ENCODE measurements around the gene NDFIP2.
A peak's percentile ranks its signal among the peaks of the same experiment; 100 is the strongest.
"Not testable (repeated sequence)": the region's sequence is repeated elsewhere in the genome, so short reads cannot be mapped to it uniquely, and the experiment has no call there.

The NDFIP2 gene

GRCh38 chr13:79589603-79590393, 108.8 kb downstream of the NDFIP2 start:
- DNase-seq (ENCODE audit: low spot score): no peak

- DNase-seq (ENCODE audit: low spot score): no peak
Observed at GRCh38 chr13:79590394-79590676, 109.4 kb downstream of the NDFIP2 start.

DNA sequence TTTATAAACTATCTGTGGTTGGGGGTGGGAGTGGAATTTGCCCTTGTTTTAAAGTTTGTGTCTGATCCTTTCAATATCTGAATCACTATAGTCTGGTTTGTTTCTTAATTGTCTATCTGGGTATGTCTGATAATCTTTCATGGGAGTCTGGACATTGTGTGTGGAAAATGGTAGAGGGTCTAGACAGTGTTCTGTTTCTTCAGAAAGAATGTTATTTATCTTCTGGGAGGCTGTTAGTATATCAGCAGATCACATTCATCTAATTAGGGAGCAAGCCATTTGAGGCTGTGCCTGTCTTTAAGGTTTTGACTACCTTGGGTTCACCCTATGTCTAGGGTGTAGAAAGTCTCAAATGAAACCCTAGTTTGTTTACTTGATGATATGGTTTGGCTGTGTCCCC, 110.5 kb downstream of the NDFIP2 start:
- DNase-seq (ENCODE audit: low spot score): peak; percentile 89

- DNase-seq (ENCODE audit: low spot score): no peak
Observed at GRCh38 chr13:79593121-79593520, 112.2 kb downstream of the NDFIP2 start.

- peak; percentile 52 for DNase-seq (ENCODE audit: low spot score)
Observed at GRCh38 chr13:79593641-79594275, 112.8 kb downstream of the NDFIP2 start.

DNA sequence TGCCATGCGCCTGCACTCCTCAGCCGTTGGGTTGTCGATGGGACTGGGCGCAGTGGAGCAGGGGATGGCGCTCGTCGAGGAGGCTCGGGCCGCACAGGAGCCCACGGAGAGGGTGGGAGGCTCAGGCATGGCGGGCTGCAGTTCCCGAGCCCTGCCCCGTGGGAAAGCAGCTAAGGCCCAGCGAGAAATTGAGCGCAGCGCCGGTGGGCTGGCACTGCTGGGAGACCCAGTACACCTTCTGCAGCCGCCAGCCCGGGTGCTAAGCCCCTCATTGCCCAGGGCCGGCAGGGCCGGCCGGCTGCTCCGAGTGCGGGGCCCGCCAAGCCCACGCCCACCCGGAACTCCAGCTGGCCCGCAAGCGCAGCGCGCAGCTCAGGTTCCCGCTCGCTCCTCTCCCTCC, 119.2 kb downstream of the NDFIP2 start:
- not testable (repeated sequence) for DNase-seq (ENCODE audit: low spot score)

- DNase-seq (ENCODE audit: low spot score): no peak
Observed at GRCh38 chr13:79602936-79603335, 122.0 kb downstream of the NDFIP2 start.

- no peak for DNase-seq (ENCODE audit: low spot score)
Observed at GRCh38 chr13:79604752-79605151, 123.8 kb downstream of the NDFIP2 start.
